Skeletal muscle satellite cell (primary cell): Measurements from ENCODE around the gene XYLT1.

Experiments
- H3K27me3 ChIP-seq: 2 replicates; pipeline ENCODE4 v1.7.0; 2013; ENCODE audit warnings: low read length; ENCODE audit not compliant: control insufficient read depth, insufficient read depth
- H3K36me3 ChIP-seq: 2 replicates; pipeline ENCODE4 v1.7.0; 2013; ENCODE audit warnings: mild to moderate bottlenecking, control low read depth, low read length; ENCODE audit not compliant: insufficient read depth
- H3K4me1 ChIP-seq: 2 replicates; pipeline ENCODE4 v1.7.0; 2013; ENCODE audit warnings: low read length; ENCODE audit not compliant: control insufficient read depth, insufficient read depth
- H3K4me2 ChIP-seq: 2 replicates; pipeline ENCODE4 v1.7.0; 2013; ENCODE audit warnings: mild to moderate bottlenecking, low read length
- H3K4me3 ChIP-seq: 2 replicates; pipeline ENCODE4 v1.7.0; 2013; ENCODE audit warnings: low read length
- H3K9ac ChIP-seq: 2 replicates; pipeline ENCODE4 v1.7.0; 2013; ENCODE audit warnings: mild to moderate bottlenecking, low read depth, low read length, moderate library complexity
- H3K9me3 ChIP-seq: replicated peaks from 2 replicates; pipeline ENCODE4 v1.7.0; 2013; ENCODE audit warnings: mild to moderate bottlenecking, control low read depth, low read length

XYLT1 gene

DNA sequence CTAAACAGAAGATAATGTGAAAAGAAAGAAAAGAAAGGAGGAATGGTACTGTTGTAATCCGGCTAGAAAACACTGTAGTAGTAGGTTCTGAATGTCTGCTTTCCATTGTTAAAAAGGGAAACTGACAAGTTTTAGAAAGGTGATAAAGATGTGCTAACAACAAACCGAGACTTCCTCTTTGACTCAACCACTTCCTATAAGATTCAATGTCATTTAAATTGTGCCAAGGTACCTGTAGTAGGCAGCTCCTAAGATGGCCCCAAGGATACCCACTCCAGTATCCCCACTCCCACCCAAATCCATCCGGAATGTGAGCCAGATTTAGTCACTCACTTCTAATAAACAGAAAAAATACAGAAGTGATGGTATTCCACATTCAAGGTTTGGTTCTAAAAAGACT is 31.2 kb downstream of the XYLT1 start:
- no peak overlapping the region for H3K4me2 ChIP-seq
- H3K4me1 ChIP-seq, result no peaks in the 10 kb centered on the region

DNA sequence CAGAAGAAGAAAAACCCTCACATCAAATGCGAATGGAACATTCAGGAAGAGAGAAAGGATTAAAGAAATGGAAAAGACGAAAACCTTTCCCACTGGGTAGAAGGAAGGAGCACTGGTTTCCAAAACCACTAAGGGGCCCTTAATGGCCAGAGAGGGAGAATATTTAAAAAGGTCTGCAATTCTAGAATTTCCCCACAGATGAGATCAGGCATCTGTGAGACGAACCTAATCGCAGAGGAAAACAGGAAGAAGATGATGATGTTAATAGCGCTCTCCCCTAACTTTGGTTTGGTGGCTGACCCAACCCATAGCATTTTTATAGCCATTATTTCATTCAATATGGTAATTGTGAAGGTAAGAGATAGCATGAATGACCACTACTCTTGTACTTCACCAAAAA is 32.8 kb downstream of the XYLT1 start:
- Histone ChIP-seq H3K4me1 (peaks cover 5% of the 10 kb centered on the region), H3K9me3 (no peaks in the 10 kb centered on the region), H3K4me2 (no peak overlapping the region), H3K4me3 (no peak overlapping the region), H3K9ac (no peak overlapping the region), H3K27me3 (no peaks in the 10 kb centered on the region), H3K36me3 (peaks cover 3% of the 10 kb centered on the region)

More for the DNA sequence above, 31.2 kb downstream of the XYLT1 start:
- H3K9ac ChIP-seq, result no peak overlapping the region
- H3K36me3 ChIP-seq, result peaks cover 3% of the 10 kb centered on the region
- H3K27me3 ChIP-seq, result no peaks in the 10 kb centered on the region
- H3K9me3 ChIP-seq, result no peaks in the 10 kb centered on the region
- H3K4me3 ChIP-seq, result no peak overlapping the region

GRCh38 chr16:17437127-17437720 is 33.5 kb downstream of the XYLT1 start:
- H3K27me3 ChIP-seq, result no peaks in the 10 kb centered on the region
- peaks cover 3% of the 10 kb centered on the region for H3K36me3 ChIP-seq
- H3K9me3 ChIP-seq, result no peaks in the 10 kb centered on the region
- no peak overlapping the region for H3K4me2 ChIP-seq
- H3K4me3 ChIP-seq, result no peak overlapping the region
- H3K9ac ChIP-seq, result no peak overlapping the region
- peaks cover 6% of the 10 kb centered on the region for H3K4me1 ChIP-seq

DNA sequence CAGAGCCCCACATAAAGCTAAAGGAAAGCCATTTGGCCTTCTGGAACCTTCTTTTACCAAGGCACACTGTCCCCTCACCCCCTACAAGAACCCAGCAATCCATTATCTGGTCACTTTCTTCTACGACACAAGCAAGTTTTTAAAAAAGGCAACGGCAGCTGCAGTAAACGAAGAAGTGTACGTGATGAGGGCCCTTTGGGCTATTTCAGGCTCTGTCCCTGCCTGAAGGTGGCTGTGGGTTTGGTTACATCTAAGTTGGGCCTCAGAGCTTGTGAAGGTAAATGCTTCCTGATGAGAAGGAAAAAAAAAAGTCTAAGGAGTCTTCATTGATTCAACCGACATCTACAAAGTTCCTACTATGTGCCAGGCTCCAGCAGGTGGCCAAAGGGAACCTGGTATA is 35.4 kb downstream of the XYLT1 start:
- Histone ChIP-seq H3K9me3 (no peaks in the 10 kb centered on the region), H3K27me3 (no peaks in the 10 kb centered on the region), H3K4me2 (no peak overlapping the region), H3K9ac (no peak overlapping the region), H3K4me3 (no peak overlapping the region), H3K36me3 (peaks cover 3% of the 10 kb centered on the region), H3K4me1 (peaks cover 14% of the 10 kb centered on the region)

- Histone ChIP-seq H3K4me3 (no peak overlapping the region), H3K36me3 (peaks cover 3% of the 10 kb centered on the region), H3K9ac (no peak overlapping the region), H3K4me1 (peaks cover 14% of the 10 kb centered on the region), H3K27me3 (no peaks in the 10 kb centered on the region), H3K4me2 (no peak overlapping the region), H3K9me3 (no peaks in the 10 kb centered on the region)
Observed at GRCh38 chr16:17433577-17434451, 36.9 kb downstream of the XYLT1 start.

GRCh38 chr16:17432901-17433576 is 37.7 kb downstream of the XYLT1 start:
- Histone ChIP-seq H3K27me3 (no peaks in the 10 kb centered on the region), H3K4me3 (no peak overlapping the region), H3K4me1 (peaks cover 14% of the 10 kb centered on the region), H3K36me3 (peaks cover 3% of the 10 kb centered on the region), H3K4me2 (no peak overlapping the region), H3K9me3 (no peaks in the 10 kb centered on the region), H3K9ac (no peak overlapping the region)

DNA sequence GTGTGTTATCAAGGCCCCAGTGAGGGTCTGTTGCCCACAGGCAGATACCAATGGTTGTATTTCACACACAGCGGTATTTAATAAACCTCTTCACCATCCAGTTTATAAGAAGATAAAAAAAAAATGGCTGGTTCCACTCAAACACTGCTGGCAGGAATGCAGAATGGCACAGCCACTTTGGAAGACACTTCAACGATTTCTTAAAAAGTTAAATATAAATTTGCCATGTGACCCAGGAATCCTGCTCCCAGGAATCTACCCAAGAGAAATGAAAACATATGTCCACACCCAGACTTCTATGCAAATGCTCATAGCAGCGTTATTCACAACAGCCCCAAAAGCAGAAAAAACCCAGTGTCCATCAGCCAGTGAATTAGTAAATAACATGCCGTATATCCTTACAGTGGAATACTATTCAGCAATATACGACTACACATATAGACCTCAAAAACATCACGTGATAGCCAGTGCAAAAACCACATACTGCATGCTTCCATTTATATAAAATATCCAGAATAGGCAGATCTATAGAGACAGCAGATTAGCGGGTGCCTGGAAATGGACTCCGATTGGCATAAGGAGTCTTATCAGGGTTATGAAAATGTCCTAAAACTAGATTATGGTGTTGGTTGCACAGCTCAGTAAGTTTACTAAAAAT is 38.7 kb downstream of the XYLT1 start:
- no peaks in the 10 kb centered on the region for H3K9me3 ChIP-seq
- H3K4me2 ChIP-seq, result no peak overlapping the region
- H3K4me1 ChIP-seq, result peaks cover 14% of the 10 kb centered on the region
- H3K36me3 ChIP-seq, result peaks cover 3% of the 10 kb centered on the region
- H3K27me3 ChIP-seq, result no peaks in the 10 kb centered on the region
- H3K9ac ChIP-seq, result no peak overlapping the region
- H3K4me3 ChIP-seq, result no peak overlapping the region

- Histone ChIP-seq H3K4me1 (peaks cover 14% of the 10 kb centered on the region), H3K27me3 (no peaks in the 10 kb centered on the region), H3K4me3 (no peak overlapping the region), H3K9ac (no peak overlapping the region), H3K9me3 (no peaks in the 10 kb centered on the region), H3K4me2 (no peak overlapping the region), H3K36me3 (peaks cover 3% of the 10 kb centered on the region)
Observed at GRCh38 chr16:17431012-17431411, 39.7 kb downstream of the XYLT1 start.

DNA sequence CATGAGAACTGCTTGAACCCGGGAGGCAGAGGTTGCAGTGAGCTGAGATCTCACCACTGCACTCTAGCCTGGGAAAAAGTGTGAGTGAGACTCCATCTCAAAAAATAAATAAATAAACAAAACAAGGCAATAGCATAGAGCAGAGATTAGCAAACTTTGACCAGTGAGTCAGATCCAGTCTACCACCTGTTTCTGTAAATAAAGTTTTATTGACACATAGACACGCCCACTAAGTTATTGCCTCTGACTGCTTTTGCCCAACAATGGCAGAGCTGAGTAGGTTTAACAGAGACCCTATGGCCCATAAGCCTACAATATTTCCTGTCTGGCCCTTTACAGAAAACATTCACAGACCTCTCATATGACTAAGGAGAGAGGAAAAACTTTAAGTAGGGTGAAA is 44.3 kb downstream of the XYLT1 start:
- H3K9me3 ChIP-seq, result no peaks in the 10 kb centered on the region
- H3K4me2 ChIP-seq, result no peak overlapping the region
- no peaks in the 10 kb centered on the region for H3K36me3 ChIP-seq
- H3K4me1 ChIP-seq, result peaks cover 8% of the 10 kb centered on the region
- H3K4me3 ChIP-seq, result no peak overlapping the region
- H3K9ac ChIP-seq, result no peak overlapping the region
- no peaks in the 10 kb centered on the region for H3K27me3 ChIP-seq

DNA sequence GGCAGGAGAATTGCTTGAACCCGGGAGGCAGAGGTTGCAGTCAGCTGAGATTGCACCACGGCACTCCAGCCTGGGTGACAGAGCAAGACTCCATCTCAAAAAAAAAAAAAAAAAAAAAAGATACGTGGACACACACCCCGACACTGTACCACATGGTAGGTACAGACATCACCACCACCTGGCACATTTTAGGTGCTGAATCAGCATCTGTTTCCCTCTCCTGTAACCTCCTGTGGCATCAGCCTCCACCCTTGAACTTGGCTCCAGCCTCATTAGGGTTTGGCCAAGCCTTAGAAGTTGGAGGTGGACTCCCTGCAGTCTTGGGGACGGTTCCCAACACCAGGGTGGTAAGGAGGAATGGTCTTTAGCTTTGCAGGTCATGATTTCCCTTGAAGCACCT is 46.0 kb downstream of the XYLT1 start:
- H3K4me3 ChIP-seq, result no peak overlapping the region
- H3K36me3 ChIP-seq, result no peaks in the 10 kb centered on the region
- H3K4me1 ChIP-seq, result no peaks in the 10 kb centered on the region

DNA sequence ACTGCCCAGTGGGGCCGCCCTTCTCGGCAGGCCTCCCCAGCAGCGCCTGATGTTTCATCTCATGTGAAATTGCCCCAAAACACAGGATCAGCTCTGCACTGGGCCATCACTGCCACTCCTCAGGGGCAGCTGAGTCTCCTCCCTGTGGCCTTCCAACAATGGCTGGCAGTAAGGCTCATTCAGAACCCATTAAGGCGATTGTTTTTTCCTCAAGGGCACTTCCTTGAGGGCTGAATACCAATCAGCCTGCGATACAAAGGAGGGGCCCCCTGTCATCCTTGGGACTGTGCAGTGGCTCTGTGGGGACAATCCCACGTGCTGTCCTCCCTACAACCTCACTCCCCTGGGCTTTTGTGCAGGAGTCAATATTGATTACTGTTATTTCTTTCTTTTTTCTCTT is 47.5 kb downstream of the XYLT1 start:
- Histone ChIP-seq H3K27me3 (no peaks in the 10 kb centered on the region), H3K4me3 (no peak overlapping the region), H3K36me3 (peaks cover 2% of the 10 kb centered on the region), H3K9ac (no peak overlapping the region), H3K4me2 (no peak overlapping the region), H3K4me1 (no peaks in the 10 kb centered on the region), H3K9me3 (no peaks in the 10 kb centered on the region)

More for the DNA sequence above, 46.0 kb downstream of the XYLT1 start:
- no peaks in the 10 kb centered on the region for H3K9me3 ChIP-seq
- no peak overlapping the region for H3K9ac ChIP-seq
- no peak overlapping the region for H3K4me2 ChIP-seq
- no peaks in the 10 kb centered on the region for H3K27me3 ChIP-seq
